ENCODE data around the gene DNAI7. TPM values are rescaled to one million over a fixed set of nuclear protein-coding genes. Genes with fewer than 3 reads are reported as not detected.

The DNAI7 gene
- polyA plus RNA-seq, 6 donors from 2014 or later = 0.16 to 0.21 TPM; not detected in 4

- Mint-ChIP-seq H3K27ac (peak overlapping the region in 2 of 6 donors; percentile 47 to 87), H3K27me3 (no peaks in the 10 kb centered on the region), H3K9me3 (no peaks in the 10 kb centered on the region), H3K4me3 (peak overlapping the region in 3 of 8 donors; percentile 33 to 97 (median 47)), H3K36me3 (no peaks in the 10 kb centered on the region), H3K4me1 (peaks cover 29 to 50% (median 47%) of the 10 kb centered on the region in 3 donors)
- no peak for ATAC-seq (ENCODE audit: low read depth in 2 of 2)
- DNase-seq = no peak
Measured at GRCh38 chr12:25197608-25198007, 2.6 kb upstream of the DNAI7 start.

- H3K4me3 Mint-ChIP-seq = peak overlapping the region; percentile 95 to 99 (median 98)
- H3K27me3 Mint-ChIP-seq = no peaks in the 10 kb centered on the region
- ATAC-seq (ENCODE audit: low read depth in 2 of 2) (no peak), DNase-seq (no peak)
- H3K4me1 Mint-ChIP-seq = peaks cover 19 to 41% (median 29%) of the 10 kb centered on the region in 3 donors
- H3K9me3 Mint-ChIP-seq = no peaks in the 10 kb centered on the region
- H3K27ac Mint-ChIP-seq = peak overlapping the region; percentile 96 to 99 (median 98)
- no peaks in the 10 kb centered on the region for H3K36me3 Mint-ChIP-seq
Measured at GRCh38 chr12:25194722-25195055, 271 bp downstream of the DNAI7 start.

GRCh38 chr12:25194214-25194613, 746 bp downstream of the DNAI7 start:
- Mint-ChIP-seq H3K27ac (peak overlapping the region; percentile 96 to 99 (median 98)), H3K9me3 (no peaks in the 10 kb centered on the region), H3K36me3 (no peaks in the 10 kb centered on the region), H3K27me3 (no peaks in the 10 kb centered on the region), H3K4me3 (peak overlapping the region; percentile 95 to 99 (median 98)), H3K4me1 (peaks cover 19 to 40% (median 26%) of the 10 kb centered on the region in 3 donors)
- DNase-seq (no peak), ATAC-seq (ENCODE audit: low read depth in 2 of 2) (no peak)

- no peaks in the 10 kb centered on the region for H3K36me3 Mint-ChIP-seq
- H3K9me3 Mint-ChIP-seq = no peaks in the 10 kb centered on the region
- H3K4me3 Mint-ChIP-seq = peak overlapping the region in 1 of 8 donors; percentile 12
- no peak for DNase-seq
- H3K27me3 Mint-ChIP-seq = no peaks in the 10 kb centered on the region
- peaks cover 18 to 25% (median 23%) of the 10 kb centered on the region in 3 donors for H3K4me1 Mint-ChIP-seq
- no peak for ATAC-seq (ENCODE audit: low read depth in 2 of 2)
- H3K27ac Mint-ChIP-seq = peak overlapping the region in 1 of 6 donors; percentile 22
Measured at GRCh38 chr12:25190793-25191192, 4.2 kb downstream of the DNAI7 start.

- DNase-seq (no peak), ATAC-seq (ENCODE audit: low read depth in 2 of 2) (no peak)
- H3K4me3 Mint-ChIP-seq = no peak overlapping the region
- H3K27me3 Mint-ChIP-seq = no peaks in the 10 kb centered on the region
- H3K27ac Mint-ChIP-seq = peak overlapping the region in 1 of 6 donors; percentile 83
- no peaks in the 10 kb centered on the region for H3K9me3 Mint-ChIP-seq
- H3K4me1 Mint-ChIP-seq = peaks cover 9 to 14% (median 12%) of the 10 kb centered on the region in 3 donors
- H3K36me3 Mint-ChIP-seq = no peaks in the 10 kb centered on the region
Measured at GRCh38 chr12:25189656-25190055, 5.3 kb downstream of the DNAI7 start.

- Mint-ChIP-seq H3K9me3 (no peaks in the 10 kb centered on the region), H3K36me3 (no peaks in the 10 kb centered on the region), H3K27me3 (no peaks in the 10 kb centered on the region), H3K4me3 (no peak overlapping the region), H3K27ac (no peak overlapping the region), H3K4me1 (peaks cover 7 to 10% (median 9%) of the 10 kb centered on the region in 3 donors)
- DNase-seq = no peak
- ATAC-seq (ENCODE audit: low read depth in 2 of 2) = no peak
Measured at GRCh38 chr12:25187781-25188180, 7.2 kb downstream of the DNAI7 start.

- peaks cover 7 to 10% (median 9%) of the 10 kb centered on the region in 3 donors for H3K4me1 Mint-ChIP-seq
- peak overlapping the region in 7 of 8 donors; percentile 24 to 85 (median 69) for H3K4me3 Mint-ChIP-seq
- H3K27ac Mint-ChIP-seq = peak overlapping the region in 2 of 6 donors; percentile 26 to 31
- DNase-seq (no peak), ATAC-seq (ENCODE audit: low read depth in 2 of 2) (peak; percentile 61 to 72)
- H3K36me3 Mint-ChIP-seq = no peaks in the 10 kb centered on the region
- H3K27me3 Mint-ChIP-seq = no peaks in the 10 kb centered on the region
- no peaks in the 10 kb centered on the region for H3K9me3 Mint-ChIP-seq
Measured at GRCh38 chr12:25186788-25187402, 8.1 kb downstream of the DNAI7 start.

- DNase-seq = peak; percentile 15
- H3K27ac Mint-ChIP-seq = peak overlapping the region in 2 of 6 donors; percentile 7 to 31
- H3K36me3 Mint-ChIP-seq = no peaks in the 10 kb centered on the region
Measured at GRCh38 chr12:25186038-25186787, 8.7 kb downstream of the DNAI7 start.

GRCh38 chr12:25184132-25184531, 10.8 kb downstream of the DNAI7 start:
- peaks cover 0 to 5% of the 10 kb centered on the region in 2 donors for H3K36me3 Mint-ChIP-seq
- ATAC-seq (ENCODE audit: low read depth in 2 of 2) = no peak
- peaks cover 7 to 10% (median 9%) of the 10 kb centered on the region in 3 donors for H3K4me1 Mint-ChIP-seq
- H3K27me3 Mint-ChIP-seq = no peaks in the 10 kb centered on the region
- H3K4me3 Mint-ChIP-seq = no peak overlapping the region
- no peak overlapping the region for H3K27ac Mint-ChIP-seq
- peaks cover 0 to 6% (median 2%) of the 10 kb centered on the region in 7 donors for H3K9me3 Mint-ChIP-seq
- DNase-seq = no peak

More at GRCh38 chr12:25186038-25186787, 8.7 kb downstream of the DNAI7 start:
- peaks cover 7 to 10% (median 9%) of the 10 kb centered on the region in 3 donors for H3K4me1 Mint-ChIP-seq
- peak; percentile 68 to 70 for ATAC-seq (ENCODE audit: low read depth in 2 of 2)
- H3K27me3 Mint-ChIP-seq = no peaks in the 10 kb centered on the region
- H3K9me3 Mint-ChIP-seq = no peaks in the 10 kb centered on the region
- peak overlapping the region in 5 of 8 donors; percentile 11 to 77 (median 50) for H3K4me3 Mint-ChIP-seq

GRCh38 chr12:25182765-25183164, 12.2 kb downstream of the DNAI7 start:
- no peak overlapping the region for H3K27ac Mint-ChIP-seq
- H3K27me3 Mint-ChIP-seq = no peaks in the 10 kb centered on the region
- peaks cover 0 to 5% of the 10 kb centered on the region in 2 donors for H3K36me3 Mint-ChIP-seq
- ATAC-seq (ENCODE audit: low read depth in 2 of 2) (no peak), DNase-seq (no peak)
- peaks cover 7 to 10% (median 9%) of the 10 kb centered on the region in 3 donors for H3K4me1 Mint-ChIP-seq
- H3K4me3 Mint-ChIP-seq = no peak overlapping the region
- peaks cover 0 to 6% (median 2%) of the 10 kb centered on the region in 7 donors for H3K9me3 Mint-ChIP-seq

GRCh38 chr12:25162866-25163265, 32.1 kb downstream of the DNAI7 start:
- Mint-ChIP-seq H3K9me3 (peaks cover 0 to 7% (median 3%) of the 10 kb centered on the region in 7 donors), H3K36me3 (no peaks in the 10 kb centered on the region), H3K27ac (no peak overlapping the region), H3K27me3 (no peaks in the 10 kb centered on the region), H3K4me1 (peaks cover 8 to 20% (median 15%) of the 10 kb centered on the region in 3 donors), H3K4me3 (no peak overlapping the region)
- ATAC-seq (ENCODE audit: low read depth in 2 of 2) = no peak
- DNase-seq = no peak

- H3K9me3 Mint-ChIP-seq = peaks cover 0 to 10% (median 5%) of the 10 kb centered on the region in 7 donors
- ATAC-seq (ENCODE audit: low read depth in 2 of 2) = no peak
- H3K4me1 Mint-ChIP-seq = peaks cover 12 to 46% (median 29%) of the 10 kb centered on the region in 3 donors
- H3K27me3 Mint-ChIP-seq = no peaks in the 10 kb centered on the region
- H3K4me3 Mint-ChIP-seq = peak overlapping the region in 3 of 8 donors; percentile 25 to 76 (median 73)
- H3K27ac Mint-ChIP-seq = peak overlapping the region in 4 of 6 donors; percentile 12 to 82 (median 52)
- no peaks in the 10 kb centered on the region for H3K36me3 Mint-ChIP-seq
- DNase-seq = no peak
Measured at GRCh38 chr12:25156061-25156460, 38.9 kb downstream of the DNAI7 start.

GRCh38 chr12:25155022-25155576, 39.9 kb downstream of the DNAI7 start:
- no peaks in the 10 kb centered on the region for H3K27me3 Mint-ChIP-seq
- no peaks in the 10 kb centered on the region for H3K36me3 Mint-ChIP-seq
- peak overlapping the region in 5 of 6 donors; percentile 49 to 82 (median 63) for H3K27ac Mint-ChIP-seq
- ATAC-seq (ENCODE audit: low read depth in 2 of 2) (peak; percentile 44 to 48), DNase-seq (peak; percentile 63)
- peaks cover 12 to 44% (median 22%) of the 10 kb centered on the region in 3 donors for H3K4me1 Mint-ChIP-seq
- peaks cover 0 to 10% (median 4%) of the 10 kb centered on the region in 7 donors for H3K9me3 Mint-ChIP-seq
- H3K4me3 Mint-ChIP-seq = peak overlapping the region; percentile 25 to 76 (median 62)
